ENCODE data around the gene RBFOX2. TPM values are rescaled to one million over a fixed set of nuclear protein-coding genes. Genes with fewer than 3 reads are reported as not detected.

RBFOX2 gene
- total and polyA plus RNA-seq, 2 of the 8 experiments (the other 6 are each of a cell fraction or from before 2014, with no cell fraction given) = 121 to 122 TPM

DNA sequence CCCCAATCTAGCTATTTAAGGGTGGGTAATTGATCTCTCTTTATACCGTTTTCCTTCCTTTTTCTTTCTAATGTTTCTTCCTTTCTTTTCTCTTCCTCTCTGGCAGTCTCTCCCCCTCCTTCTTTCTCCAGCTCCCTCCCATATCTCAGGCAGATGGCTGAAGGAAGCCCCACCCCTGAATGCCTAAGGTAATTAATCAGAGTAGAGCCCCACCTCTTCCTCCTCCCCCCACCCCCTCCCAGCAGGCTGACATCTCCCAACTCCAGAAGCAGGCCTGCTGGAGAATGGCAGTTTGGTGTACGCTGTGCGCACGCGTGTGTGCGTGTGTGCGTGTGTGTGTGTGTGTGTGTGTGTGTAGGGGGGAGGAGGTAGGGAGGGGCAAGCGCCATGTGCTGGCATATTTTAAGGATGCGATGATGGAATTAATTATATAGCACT lies 188.3 kb downstream of the RBFOX2 start (continued):
- TF ChIP-seq, protein P1, sequence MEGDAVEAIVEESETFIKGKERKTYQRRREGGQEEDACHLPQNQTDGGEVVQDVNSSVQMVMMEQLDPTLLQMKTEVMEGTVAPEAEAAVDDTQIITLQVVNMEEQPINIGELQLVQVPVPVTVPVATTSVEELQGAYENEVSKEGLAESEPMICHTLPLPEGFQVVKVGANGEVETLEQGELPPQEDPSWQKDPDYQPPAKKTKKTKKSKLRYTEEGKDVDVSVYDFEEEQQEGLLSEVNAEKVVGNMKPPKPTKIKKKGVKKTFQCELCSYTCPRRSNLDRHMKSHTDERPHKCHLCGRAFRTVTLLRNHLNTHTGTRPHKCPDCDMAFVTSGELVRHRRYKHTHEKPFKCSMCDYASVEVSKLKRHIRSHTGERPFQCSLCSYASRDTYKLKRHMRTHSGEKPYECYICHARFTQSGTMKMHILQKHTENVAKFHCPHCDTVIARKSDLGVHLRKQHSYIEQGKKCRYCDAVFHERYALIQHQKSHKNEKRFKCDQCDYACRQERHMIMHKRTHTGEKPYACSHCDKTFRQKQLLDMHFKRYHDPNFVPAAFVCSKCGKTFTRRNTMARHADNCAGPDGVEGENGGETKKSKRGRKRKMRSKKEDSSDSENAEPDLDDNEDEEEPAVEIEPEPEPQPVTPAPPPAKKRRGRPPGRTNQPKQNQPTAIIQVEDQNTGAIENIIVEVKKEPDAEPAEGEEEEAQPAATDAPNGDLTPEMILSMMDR (IDR thresholded peaks at IDR 0.05; ENCODE audit: control extremely low read depth in 1 of 3, insufficient read depth in 1 of 3, low read depth in 1 of 3, low read length in 3 of 3) = no peak
- TF ChIP-seq CTBP2 (IDR thresholded peaks at IDR 0.05; ENCODE audit: borderline replicate concordance, insufficient read depth, insufficient read length, low read length) (no peak), BRCA1 (IDR thresholded peaks at IDR 0.05; ENCODE audit: low read depth, low read length) (no peak), CBX8 (IDR thresholded peaks at IDR 0.05; ENCODE audit: borderline replicate concordance, low read depth, low read length) (no peak), POLR2A (IDR thresholded peaks at IDR 0.05; ENCODE audit: control extremely low read depth in 1 of 2, low read depth in 2 of 2, low read length in 2 of 2) (no peak), RBBP5 (IDR thresholded peaks at IDR 0.05; ENCODE audit: borderline replicate concordance, low read depth, low read length) (no peak), POLR2AphosphoS5 (IDR thresholded peaks at IDR 0.05; ENCODE audit: low read depth, low read length) (peak; percentile 65; the same call in 1 of the 2 replicates), RNF2 (IDR thresholded peaks at IDR 0.05; ENCODE audit: borderline replicate concordance, low read depth, low read length, missing control alignments, poor library complexity, severe bottlenecking) (no peak), NRF1 (IDR thresholded peaks at IDR 0.05; ENCODE audit: low read depth, low read length) (peak; percentile 61)
- TF ChIP-seq, protein P2, sequence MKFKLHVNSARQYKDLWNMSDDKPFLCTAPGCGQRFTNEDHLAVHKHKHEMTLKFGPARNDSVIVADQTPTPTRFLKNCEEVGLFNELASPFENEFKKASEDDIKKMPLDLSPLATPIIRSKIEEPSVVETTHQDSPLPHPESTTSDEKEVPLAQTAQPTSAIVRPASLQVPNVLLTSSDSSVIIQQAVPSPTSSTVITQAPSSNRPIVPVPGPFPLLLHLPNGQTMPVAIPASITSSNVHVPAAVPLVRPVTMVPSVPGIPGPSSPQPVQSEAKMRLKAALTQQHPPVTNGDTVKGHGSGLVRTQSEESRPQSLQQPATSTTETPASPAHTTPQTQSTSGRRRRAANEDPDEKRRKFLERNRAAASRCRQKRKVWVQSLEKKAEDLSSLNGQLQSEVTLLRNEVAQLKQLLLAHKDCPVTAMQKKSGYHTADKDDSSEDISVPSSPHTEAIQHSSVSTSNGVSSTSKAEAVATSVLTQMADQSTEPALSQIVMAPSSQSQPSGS (IDR thresholded peaks at IDR 0.05; ENCODE audit: low read length) = peak; percentile 40; the same call in 1 of the 2 replicates
- TF ChIP-seq, protein P3, sequence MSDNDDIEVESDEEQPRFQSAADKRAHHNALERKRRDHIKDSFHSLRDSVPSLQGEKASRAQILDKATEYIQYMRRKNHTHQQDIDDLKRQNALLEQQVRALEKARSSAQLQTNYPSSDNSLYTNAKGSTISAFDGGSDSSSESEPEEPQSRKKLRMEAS (IDR thresholded peaks at IDR 0.05) = peak; percentile 85

Measured in H1 (cell line).